ENCODE measurements around the gene CLEC18C.
"Not testable (repeated sequence)": the region's sequence is repeated elsewhere in the genome, so short reads cannot be mapped to it uniquely, and the experiment has no call there.

CLEC18C gene

DNA sequence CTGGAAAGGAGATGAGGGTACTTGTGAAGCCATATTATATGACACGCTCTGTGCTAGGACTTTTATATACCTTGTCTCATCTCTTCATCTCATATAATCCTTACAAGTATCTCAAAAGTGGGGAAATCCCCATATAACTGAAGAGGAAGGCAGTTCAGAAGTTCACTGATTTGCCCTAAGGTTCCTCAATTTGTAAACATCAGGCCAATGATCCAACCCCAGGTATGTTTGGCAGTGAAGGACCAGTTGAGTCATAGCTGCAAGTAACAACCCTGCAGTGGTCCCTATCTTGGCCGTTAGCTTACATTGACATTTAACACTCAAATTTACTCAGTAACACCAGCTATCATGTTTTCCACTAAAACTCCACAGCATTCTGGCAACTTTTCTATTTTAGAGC lies 45.0 kb downstream of the CLEC18C start:
- not testable (repeated sequence) for DNase-seq

DNA sequence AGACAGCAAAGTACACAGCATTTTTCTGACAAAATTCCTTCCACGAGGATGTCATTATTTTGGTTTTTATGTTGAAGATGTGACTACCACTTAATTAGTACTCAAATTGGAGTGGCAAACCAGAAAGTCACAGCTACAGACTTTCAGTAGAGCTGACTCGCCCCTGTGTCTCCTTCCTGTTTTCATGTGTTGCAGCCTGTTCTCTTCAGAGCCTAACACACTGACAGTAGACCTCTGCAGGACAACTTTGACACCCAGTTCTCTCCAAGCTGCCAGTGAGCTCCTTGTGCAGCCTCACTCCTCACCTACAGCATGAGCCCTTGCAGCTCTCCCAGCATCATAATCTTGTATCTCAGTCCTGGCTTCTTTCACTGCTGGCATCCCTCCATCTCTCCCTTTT lies 49.0 kb downstream of the CLEC18C start:
- not testable (repeated sequence) for DNase-seq

DNA sequence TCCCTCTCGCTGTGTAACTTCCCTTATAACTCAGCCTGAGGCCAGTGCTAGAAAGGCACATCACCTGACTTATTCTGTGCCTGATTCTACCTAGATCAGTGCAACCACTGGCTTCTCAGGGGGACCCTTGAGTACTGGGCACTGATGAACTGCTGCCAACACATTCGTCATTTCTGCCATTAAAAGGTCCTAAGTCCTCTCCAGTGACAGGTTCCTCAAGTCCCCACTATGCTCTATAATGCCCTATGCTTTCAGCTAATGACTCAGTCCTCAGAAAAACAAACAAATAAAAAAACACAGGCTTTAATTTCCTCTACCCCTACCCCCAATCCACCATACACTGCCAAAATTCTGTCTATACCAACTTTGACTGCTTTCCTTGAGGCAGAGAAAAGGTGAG lies 49.6 kb downstream of the CLEC18C start:
- not testable (repeated sequence) for DNase-seq

DNA sequence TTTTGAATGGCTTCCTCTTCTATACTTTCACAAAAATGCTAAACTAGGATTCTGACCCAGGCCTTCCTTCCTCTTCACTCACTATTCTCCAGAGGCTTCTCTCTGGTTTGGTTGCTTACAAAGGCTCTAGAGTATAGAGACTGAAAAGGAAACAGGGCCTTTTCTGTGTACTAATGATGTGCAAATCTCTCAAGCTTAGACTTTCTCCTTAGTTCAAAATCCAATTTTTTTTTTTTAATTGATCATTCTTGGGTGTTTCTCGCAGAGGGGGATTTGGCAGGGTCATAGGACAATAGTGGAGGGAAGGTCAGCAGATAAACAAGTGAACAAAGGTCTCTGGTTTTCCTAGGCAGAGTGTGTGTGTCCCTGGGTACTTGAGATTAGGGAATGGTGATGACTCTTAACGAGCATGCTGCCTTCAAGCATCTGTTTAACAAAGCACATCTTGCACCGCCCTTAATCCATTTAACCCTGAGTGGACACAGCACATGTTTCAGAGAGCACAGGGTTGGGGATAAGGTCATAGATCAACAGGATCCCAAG lies 50.5 kb downstream of the CLEC18C start:
- DNase-seq: not testable (repeated sequence)

DNA sequence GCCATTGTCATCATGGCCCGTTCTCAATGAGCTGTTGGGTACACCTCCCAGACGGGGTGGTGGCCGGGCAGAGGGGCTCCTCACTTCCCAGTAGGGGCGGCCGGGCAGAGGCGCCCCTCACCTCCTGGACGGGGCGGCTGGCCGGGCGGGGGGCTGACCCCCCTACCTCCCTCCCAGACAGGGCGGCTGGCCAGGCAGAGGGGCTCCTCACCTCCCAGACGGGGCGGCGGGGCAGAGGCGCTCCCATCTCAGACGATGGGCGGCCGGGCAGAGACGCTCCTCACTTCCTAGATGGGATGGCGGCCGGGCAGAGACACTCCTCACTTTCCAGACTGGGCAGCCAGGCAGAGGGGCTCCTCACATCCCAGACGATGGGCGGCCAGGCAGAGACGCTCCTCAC lies 51.1 kb downstream of the CLEC18C start:
- not testable (repeated sequence) for DNase-seq

DNA sequence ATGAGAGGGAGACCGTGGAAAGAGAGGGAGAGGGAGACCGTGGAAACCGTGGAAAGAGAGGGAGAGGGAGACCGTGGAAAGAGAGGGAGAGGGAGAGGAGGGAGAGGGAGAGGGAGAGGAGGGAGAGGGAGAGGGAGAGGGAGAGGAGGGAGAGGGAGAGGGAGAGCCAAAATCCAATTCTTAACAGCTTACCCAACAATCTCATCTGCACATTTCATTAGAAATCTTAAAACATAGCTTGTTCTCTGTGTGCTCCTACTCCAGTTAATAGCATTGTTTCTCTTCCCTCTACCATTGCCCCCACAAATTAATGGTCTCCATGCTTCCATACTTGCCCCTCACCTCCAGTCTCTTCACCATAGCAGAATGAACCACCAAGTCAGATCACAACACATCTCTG lies 51.8 kb downstream of the CLEC18C start:
- not testable (repeated sequence) for DNase-seq

DNA sequence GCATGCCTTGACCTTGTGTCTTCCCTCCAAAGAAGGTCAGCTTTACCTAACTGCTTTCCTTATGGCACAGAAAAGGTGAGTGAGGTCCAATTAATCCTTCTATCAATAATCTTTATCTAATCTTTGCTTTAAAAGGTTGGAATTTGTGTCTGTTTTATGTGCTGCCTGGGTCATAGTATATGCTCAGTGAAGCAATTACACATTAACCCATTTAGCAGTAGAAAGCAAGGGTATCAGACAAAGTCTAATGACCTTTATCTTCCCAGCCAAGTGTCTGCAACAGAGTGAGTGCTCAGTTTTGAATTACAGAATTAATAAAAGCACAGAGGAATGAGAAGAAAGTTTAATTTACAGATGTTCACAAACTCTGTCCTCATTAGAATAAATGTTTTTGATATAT lies 52.4 kb downstream of the CLEC18C start:
- DNase-seq: not testable (repeated sequence)

DNA sequence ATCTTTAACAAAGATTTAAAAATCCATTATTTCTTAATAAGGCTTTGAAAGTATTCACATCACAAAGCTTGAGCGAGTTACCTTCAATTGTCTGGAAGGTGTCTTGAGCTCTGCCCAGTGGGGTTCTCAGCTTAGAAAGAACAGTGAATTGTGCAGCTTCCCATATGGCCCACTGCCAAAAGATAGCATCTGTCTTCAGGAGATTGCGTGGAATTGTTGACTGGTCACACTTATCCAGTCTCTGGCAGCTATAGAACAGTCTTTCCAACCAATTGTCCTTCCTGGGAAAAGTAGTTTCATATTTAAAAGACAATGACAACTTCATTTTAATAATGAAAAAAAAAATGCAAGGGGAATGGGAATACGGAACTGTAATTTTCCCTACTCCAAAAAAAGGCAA lies 58.2 kb downstream of the CLEC18C start:
- DNase-seq: not testable (repeated sequence)

All from NCI-H1417 (cell line).